DOHH2 (cell line): ENCODE data around the gene SLF2.

ENCODE experiments used
- EZH2phosphoT487 ChIP-seq: fragments of 200-600 bp; sonication (generic); IDR thresholded peaks from 2 replicates; pipeline ENCODE4 v1.6.1; 2017; ENCODE audit warnings: borderline replicate concordance, mild to moderate bottlenecking, antibody characterized with exemption, low read length, moderate library complexity, mixed read lengths
- TF ChIP-seq, protein P1 (sequence below): fragments of 200-600 bp; sonication (generic); IDR thresholded peaks from one replicate; pipeline ENCODE4 v1.5.1; 2014; ENCODE audit warnings: antibody characterized with exemption, mild to moderate bottlenecking, low read depth, low read length; ENCODE audit not compliant: poor library complexity, severe bottlenecking

DNA sequence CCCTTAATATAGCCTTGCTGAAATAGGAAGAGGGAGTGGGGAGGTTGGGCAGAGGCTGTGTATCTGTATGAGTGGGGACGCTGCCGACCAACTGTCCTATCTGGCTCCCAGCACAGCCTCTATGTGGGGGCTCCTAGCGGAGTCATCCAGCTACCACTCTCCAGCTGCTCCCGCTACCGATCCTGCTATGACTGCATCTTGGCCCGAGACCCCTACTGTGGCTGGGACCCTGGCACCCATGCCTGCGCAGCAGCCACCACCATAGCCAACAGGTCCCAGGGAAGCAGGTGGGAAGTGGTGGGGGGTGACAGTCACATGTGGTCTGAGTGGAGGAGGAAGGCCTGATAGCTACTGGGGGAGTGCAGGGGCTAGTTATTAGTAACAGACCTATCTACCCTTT is 67.9 kb downstream of the SLF2 start:
- TF ChIP-seq, protein P1, sequence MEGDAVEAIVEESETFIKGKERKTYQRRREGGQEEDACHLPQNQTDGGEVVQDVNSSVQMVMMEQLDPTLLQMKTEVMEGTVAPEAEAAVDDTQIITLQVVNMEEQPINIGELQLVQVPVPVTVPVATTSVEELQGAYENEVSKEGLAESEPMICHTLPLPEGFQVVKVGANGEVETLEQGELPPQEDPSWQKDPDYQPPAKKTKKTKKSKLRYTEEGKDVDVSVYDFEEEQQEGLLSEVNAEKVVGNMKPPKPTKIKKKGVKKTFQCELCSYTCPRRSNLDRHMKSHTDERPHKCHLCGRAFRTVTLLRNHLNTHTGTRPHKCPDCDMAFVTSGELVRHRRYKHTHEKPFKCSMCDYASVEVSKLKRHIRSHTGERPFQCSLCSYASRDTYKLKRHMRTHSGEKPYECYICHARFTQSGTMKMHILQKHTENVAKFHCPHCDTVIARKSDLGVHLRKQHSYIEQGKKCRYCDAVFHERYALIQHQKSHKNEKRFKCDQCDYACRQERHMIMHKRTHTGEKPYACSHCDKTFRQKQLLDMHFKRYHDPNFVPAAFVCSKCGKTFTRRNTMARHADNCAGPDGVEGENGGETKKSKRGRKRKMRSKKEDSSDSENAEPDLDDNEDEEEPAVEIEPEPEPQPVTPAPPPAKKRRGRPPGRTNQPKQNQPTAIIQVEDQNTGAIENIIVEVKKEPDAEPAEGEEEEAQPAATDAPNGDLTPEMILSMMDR, result no peak
- TF ChIP-seq EZH2phosphoT487, result no peak
